GM21360 (cell line): ENCODE measurements around the gene LRRC47.
"Not testable (repeated sequence)": the region's sequence is repeated elsewhere in the genome, so short reads cannot be mapped to it uniquely, and the experiment has no call there.

Source experiments
- ATAC-seq: cut with Tn5 transposase; IDR thresholded peaks from one replicate; pipeline ENCODE4 v1.9.1; 2021; ENCODE audit warnings: mild to moderate bottlenecking, moderate library complexity; ENCODE audit not compliant: unreplicated experiment

Gene LRRC47

GRCh38 chr1:3748316-3748900 is 47.9 kb downstream of the LRRC47 start:
- not testable (repeated sequence) for ATAC-seq

GRCh38 chr1:3747903-3748302 is 48.4 kb downstream of the LRRC47 start:
- ATAC-seq = no peak

GRCh38 chr1:3747522-3747848 is 48.8 kb downstream of the LRRC47 start:
- no peak for ATAC-seq

- peak; percentile 86 for ATAC-seq
Observed at GRCh38 chr1:3746830-3747521, 49.3 kb downstream of the LRRC47 start.

- peak; percentile 17 for ATAC-seq
Observed at GRCh38 chr1:3746389-3746829, 49.9 kb downstream of the LRRC47 start.

GRCh38 chr1:3745590-3746381 is 50.5 kb downstream of the LRRC47 start:
- no peak for ATAC-seq

- no peak for ATAC-seq
Observed at GRCh38 chr1:3745071-3745470, 51.2 kb downstream of the LRRC47 start.

GRCh38 chr1:3744646-3745045 is 51.7 kb downstream of the LRRC47 start:
- no peak for ATAC-seq

- no peak for ATAC-seq
Observed at GRCh38 chr1:3743826-3744225, 52.5 kb downstream of the LRRC47 start.

- no peak for ATAC-seq
Observed at GRCh38 chr1:3743421-3743820, 52.9 kb downstream of the LRRC47 start.

GRCh38 chr1:3742439-3743298 is 53.6 kb downstream of the LRRC47 start:
- ATAC-seq = no peak

GRCh38 chr1:3741566-3742438 is 54.5 kb downstream of the LRRC47 start:
- ATAC-seq = no peak

- no peak for ATAC-seq
Observed at GRCh38 chr1:3740752-3741151, 55.5 kb downstream of the LRRC47 start.

GRCh38 chr1:3740042-3740441 is 56.3 kb downstream of the LRRC47 start:
- ATAC-seq = no peak

GRCh38 chr1:3738943-3739342 is 57.4 kb downstream of the LRRC47 start:
- no peak for ATAC-seq

- no peak for ATAC-seq
Observed at GRCh38 chr1:3736708-3737107, 59.6 kb downstream of the LRRC47 start.

- no peak for ATAC-seq
Observed at GRCh38 chr1:3736131-3736561, 60.2 kb downstream of the LRRC47 start.

GRCh38 chr1:3735688-3736087 is 60.6 kb downstream of the LRRC47 start:
- no peak for ATAC-seq

- no peak for ATAC-seq
Observed at GRCh38 chr1:3735027-3735681, 61.1 kb downstream of the LRRC47 start.

GRCh38 chr1:3734602-3735001 is 61.7 kb downstream of the LRRC47 start:
- ATAC-seq = no peak
